Measurements from ENCODE around the gene TDP1.

TDP1 gene

GRCh38 chr14:89936654-89937185 is 19.0 kb upstream of the TDP1 start:
- DNase-seq (ENCODE audit: insufficient read length, low spot score): no peak
- FAIRE-seq: no peak

DNA sequence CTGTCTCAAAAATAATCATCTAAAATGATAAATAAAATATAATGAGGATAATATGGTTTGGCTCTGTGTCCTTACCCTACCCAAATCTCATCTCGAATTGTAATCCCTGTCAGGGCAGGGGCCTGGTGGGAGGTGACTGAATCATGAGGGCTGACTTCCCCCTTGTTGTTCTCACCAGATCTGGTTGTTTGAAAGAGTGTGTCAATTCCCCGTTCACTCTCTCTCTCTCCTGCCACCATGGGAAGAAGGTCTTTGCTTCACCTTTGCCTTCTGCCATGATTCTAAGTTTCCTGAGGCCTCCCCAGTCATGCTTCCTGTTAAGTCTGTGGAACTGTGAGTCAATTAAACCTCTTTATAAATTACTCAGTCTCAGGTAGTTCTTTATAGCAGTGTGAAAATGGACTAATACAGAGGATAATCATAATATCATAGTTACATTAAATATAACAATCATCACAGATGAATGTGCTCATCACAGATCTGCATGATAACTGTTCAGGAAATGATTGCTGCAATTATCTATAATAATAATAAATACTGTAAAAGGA is 13.8 kb upstream of the TDP1 start:
- FAIRE-seq: no peak

GRCh38 chr14:89947344-89947743 is 8.4 kb upstream of the TDP1 start:
- DNase-seq (ENCODE audit: insufficient read length, low spot score) (no peak), FAIRE-seq (no peak)

More for the DNA sequence above, 13.8 kb upstream of the TDP1 start:
- no peak for DNase-seq (ENCODE audit: insufficient read length, low spot score)

GRCh38 chr14:89952576-89952975 is 3.2 kb upstream of the TDP1 start:
- FAIRE-seq (no peak), DNase-seq (ENCODE audit: insufficient read length, low spot score) (no peak)

DNA sequence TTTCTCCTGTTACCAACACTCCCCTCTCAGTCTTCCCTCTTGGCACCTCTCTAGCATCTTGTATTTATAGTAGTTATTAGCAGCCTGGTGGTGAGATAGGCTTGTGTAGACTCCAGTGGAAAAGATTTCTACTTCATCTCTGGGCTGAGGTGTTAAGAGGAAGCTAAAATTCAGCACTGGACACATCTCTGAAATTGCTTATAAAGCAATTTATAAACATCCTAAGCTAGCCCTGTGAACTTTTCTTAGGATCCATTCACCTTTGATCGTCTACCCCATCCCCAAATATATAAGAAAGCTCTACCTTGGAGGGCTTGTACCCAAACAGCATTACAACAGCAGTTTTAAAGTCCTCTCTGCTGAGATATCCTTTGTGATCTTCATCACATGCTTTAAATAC is 2.1 kb upstream of the TDP1 start:
- FAIRE-seq (no peak), DNase-seq (ENCODE audit: insufficient read length, low spot score) (no peak)

DNA sequence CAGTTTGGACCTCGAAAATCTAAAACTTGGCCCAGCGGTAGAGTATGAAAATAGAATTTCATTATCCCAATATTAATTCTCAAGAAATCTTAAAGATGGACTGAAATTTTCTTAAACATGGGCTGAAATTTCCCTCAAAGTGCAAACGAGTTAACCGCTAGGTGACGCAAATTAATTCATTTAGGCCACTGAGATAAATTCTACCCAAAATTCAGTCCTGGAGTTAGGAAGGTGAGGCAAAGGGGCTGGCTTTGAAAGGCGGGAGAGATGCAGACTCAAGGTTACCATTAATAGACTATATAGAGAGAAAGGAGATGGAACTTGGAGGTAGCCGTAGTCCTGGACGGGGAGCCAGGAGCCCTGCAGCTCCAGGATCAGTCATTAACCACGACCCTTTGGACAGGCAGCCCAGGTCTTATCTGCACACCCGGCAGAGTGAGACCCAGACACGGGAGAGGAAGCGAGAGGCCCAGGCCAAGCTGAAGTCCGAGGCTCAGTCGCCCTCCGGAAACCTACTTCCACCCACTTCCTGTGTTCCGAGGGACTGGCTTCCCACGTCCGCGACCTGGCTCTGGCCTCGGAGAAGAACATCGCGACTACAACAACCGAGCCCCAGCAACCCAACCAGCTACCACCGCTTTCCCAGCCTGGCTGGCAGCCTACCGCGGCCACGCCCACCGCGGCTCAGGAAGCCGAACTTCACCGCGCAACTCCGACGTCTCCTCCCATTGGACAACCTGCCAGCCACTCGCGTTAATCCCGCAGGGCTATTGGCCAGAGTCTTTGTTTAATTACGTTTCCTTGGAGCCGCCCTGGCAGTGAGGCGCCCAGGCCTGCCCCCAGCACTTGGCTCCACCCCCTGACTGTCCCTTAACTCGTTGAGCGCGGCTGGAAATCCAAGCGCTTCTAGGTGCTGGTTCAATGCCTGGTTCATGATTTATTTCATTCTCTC is 1.4 kb upstream of the TDP1 start, which contains the start of gene EFCAB11:
TSS of gene EFCAB11 (minus strand) at position 661 of the 952 bp plus-strand sequence. CDS start at position 591, 70 bp downstream.
- DNase-seq (ENCODE audit: insufficient read length, low spot score) (peak; percentile 71), FAIRE-seq (peak; percentile 96)

DNA sequence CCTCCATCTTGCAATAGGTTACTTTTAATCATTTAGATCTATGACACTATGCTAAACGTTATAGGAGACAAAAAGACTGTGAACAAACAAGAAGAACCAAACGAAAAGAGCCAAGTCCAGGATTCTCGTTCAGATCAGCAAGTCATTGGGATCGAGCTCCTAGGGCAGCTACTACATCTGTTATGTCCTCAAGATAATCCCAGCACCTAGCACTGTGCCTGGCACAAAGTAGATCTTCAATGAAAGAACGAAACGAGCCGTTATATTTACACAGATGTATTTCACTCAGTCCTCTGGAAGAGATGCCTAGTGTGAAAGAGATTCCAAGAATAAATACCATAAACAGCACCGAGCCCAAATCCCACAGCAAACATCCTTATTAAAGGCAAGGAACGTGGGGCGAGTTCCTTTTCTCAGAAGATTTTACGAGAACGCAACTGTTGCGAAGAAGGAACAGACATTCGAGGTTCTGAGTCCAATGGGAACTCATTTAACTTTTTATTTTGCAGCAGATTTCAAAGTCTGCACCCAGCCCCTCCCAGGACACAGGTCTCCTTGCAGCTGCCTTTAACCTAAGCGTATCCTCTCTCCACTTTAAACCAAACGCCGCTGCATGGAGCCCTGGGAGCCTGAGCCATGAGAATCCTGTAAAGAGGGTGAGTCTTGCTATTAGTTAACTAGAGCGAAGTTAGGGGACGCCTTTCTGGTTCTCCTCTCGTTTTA is 544 bp upstream of the TDP1 start:
- FAIRE-seq (peak; percentile 68), DNase-seq (ENCODE audit: insufficient read length, low spot score) (no peak)

DNA sequence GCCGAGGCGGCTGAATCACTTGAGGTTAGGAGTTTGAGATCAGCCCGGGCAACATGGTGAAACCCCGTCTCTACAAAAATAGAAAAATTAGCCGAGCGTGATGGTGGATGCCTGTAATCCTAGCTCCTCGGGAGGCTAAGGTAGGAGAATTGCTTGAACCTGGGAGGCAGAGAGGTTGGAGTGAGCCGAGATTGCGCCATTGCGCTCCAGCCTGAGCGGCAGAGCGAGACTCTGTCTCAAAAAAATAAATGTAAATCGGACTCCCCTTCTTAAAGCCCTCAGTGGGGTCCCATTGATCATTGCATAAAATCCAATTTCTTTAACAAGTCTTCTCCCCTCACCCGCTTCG is 908 bp downstream of the TDP1 start:
- DNase-seq (ENCODE audit: insufficient read length, low spot score): no peak

GRCh38 chr14:89957376-89957775 is 1.6 kb downstream of the TDP1 start:
- no peak for DNase-seq (ENCODE audit: insufficient read length, low spot score)

More for the DNA sequence above, 908 bp downstream of the TDP1 start:
- no peak for FAIRE-seq

GRCh38 chr14:89957791-89958190 is 2.1 kb downstream of the TDP1 start:
- no peak for DNase-seq (ENCODE audit: insufficient read length, low spot score)
- FAIRE-seq: no peak

More at GRCh38 chr14:89957376-89957775, 1.6 kb downstream of the TDP1 start:
- FAIRE-seq: no peak

DNA sequence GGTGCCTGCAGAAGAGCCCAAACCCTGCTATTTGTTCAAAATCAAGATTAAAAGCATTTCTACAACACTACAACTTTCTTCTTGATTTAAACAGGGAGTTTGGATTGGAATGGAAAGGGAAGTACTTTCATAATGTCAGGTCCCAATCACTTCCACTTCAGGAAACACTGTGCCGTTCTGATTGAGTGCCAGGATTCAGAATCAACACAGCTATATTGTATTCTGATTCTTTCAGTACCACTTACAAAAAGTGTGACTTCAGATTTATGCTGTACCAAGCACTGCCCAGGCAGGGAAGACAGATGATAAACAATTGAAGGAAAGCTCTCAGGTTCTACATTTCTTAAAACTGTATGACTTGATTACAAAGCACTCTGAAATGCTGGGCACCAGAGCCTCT is 3.2 kb downstream of the TDP1 start:
- FAIRE-seq (no peak), DNase-seq (ENCODE audit: insufficient read length, low spot score) (no peak)

GRCh38 chr14:89959853-89960445 is 4.2 kb downstream of the TDP1 start:
- DNase-seq (ENCODE audit: insufficient read length, low spot score): no peak
- no peak for FAIRE-seq

GRCh38 chr14:89960914-89961313 is 5.2 kb downstream of the TDP1 start:
- no peak for FAIRE-seq
- DNase-seq (ENCODE audit: insufficient read length, low spot score): no peak

DNA sequence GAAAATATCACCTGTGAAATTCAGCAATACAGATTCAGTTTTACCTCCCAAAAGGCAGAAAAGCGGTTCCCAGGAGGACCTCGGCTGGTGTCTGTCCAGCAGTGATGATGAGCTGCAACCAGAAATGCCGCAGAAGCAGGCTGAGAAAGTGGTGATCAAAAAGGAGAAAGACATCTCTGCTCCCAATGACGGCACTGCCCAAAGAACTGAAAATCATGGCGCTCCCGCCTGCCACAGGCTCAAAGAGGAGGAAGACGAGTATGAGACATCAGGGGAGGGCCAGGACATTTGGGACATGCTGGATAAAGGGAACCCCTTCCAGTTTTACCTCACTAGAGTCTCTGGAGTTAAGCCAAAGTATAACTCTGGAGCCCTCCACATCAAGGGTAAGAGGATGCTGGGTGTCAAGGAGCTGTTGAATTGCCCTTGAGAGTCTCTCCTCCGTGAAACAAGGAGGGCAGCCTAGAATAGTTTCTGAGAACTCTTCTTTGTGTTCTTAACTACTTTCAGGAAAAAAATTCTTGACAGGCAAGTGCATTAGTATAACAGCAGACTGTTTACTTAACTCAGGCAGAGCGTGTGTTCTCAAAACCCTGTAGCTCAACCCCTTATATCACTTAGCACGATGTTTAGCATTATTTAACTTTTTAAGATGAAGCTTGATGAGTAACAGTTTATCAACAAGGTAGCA is 7.7 kb downstream of the TDP1 start:
- no peak for FAIRE-seq
- no peak for DNase-seq (ENCODE audit: insufficient read length, low spot score)

DNA sequence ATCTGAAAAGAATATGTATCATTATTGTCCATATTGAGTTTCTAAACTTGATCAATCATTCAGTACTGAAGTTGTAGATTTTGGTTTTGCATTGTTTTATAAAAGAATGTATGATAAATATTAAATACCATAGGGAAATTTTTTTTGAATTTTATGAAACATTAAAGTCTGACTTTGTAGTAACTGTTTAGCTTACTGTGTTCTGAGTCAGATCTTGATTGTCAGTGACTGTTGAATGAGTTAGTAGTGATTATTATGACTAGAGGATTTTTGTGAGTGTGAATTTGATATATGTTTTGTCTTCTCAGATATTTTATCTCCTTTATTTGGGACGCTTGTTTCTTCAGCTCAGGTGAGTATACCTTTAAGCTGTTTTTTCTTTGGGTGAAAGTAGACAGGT is 10.1 kb downstream of the TDP1 start:
- no peak for FAIRE-seq
- no peak for DNase-seq (ENCODE audit: insufficient read length, low spot score)

DNA sequence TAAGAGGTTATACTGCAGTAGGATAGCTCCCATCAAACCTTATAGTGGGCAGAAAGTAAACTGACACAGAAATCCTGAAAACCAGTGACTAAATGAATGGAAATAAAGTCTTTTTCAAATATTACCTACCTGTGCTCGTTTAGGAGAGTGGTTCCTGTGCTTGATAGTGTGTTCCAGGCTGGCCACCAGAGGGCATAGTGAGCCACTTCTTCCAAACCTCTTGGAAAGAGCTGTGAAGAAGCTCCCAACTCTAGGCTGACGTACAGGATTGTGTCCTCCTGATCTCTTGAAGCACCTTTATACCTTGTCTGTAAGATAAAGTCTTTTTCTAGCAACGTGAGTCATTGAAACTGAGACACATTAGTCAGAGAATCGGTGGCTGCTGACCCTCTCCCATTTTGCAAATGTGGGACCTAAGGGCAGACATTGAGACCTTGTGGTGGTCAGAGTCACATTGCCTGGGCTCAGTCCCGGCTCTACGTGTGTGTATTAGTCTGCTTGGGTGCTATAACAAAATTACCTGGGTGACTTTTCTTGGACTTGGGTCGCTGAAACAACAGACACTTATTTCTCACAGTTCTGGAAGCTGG is 17.6 kb downstream of the TDP1 start:
- FAIRE-seq: peak; percentile 90
- DNase-seq (ENCODE audit: insufficient read length, low spot score): no peak

- DNase-seq (ENCODE audit: insufficient read length, low spot score) (no peak), FAIRE-seq (no peak)
Observed at GRCh38 chr14:89977668-89978067, 21.9 kb downstream of the TDP1 start.

GRCh38 chr14:89978656-89979055 is 22.9 kb downstream of the TDP1 start:
- DNase-seq (ENCODE audit: insufficient read length, low spot score): no peak
- no peak for FAIRE-seq

DNA sequence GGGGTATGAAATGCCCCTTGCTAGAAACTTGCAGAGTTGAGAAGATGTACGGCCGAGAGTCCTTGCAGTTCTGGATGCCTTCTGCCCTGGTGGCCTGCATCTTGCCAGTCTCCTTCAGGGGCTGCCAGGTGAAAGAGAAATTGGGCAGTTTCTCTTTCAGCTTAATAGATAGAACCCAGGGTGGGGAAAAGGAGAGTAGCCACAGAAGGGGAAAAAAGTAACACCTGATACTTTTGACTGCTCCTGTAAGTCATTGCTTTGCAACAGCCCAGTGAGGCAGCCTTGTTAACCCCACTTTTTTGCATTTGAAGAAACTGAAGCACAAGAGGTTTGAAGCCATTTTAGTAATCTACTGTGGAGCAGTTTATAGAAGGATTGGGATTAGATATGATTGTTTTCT is 27.6 kb downstream of the TDP1 start:
- no peak for DNase-seq (ENCODE audit: insufficient read length, low spot score)
- FAIRE-seq: peak; percentile 51
